GM21825 (cell line): ENCODE data around the gene PNMA1.
A peak's percentile ranks its signal among the peaks of the same experiment; 100 is the strongest.
"Not testable (repeated sequence)": the region's sequence is repeated elsewhere in the genome, so short reads cannot be mapped to it uniquely, and the experiment has no call there.

ENCODE experiments used
- ATAC-seq: cut with Tn5 transposase; IDR thresholded peaks from one replicate; pipeline ENCODE4 v1.9.1; 2021; ENCODE audit warnings: mild to moderate bottlenecking, moderate library complexity; ENCODE audit not compliant: unreplicated experiment

PNMA1 gene

GRCh38 chr14:73718418-73719251 lies 4.5 kb upstream of the PNMA1 start:
- no peak for ATAC-seq

GRCh38 chr14:73717711-73718417 lies 3.7 kb upstream of the PNMA1 start:
- ATAC-seq: no peak

DNA sequence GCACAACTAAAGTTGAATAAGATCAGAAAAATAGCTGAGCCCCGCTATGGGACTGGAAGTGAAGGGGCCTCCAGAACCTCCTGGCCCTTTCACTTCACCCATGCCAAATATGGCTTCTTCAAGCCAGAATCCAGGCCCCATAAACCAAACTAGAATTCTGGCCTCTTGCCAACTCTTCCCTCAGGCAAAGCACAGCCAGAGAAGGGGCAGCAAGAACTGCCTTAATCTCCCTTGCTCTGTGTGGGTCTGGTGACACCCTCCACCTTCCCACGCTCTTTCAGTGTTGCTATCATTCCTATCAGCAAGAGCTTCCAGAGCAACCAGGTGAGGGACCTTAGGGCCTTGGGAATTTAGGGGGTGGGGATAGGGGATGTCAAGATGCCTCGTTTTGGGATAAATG lies 3.1 kb upstream of the PNMA1 start:
- no peak for ATAC-seq

GRCh38 chr14:73715707-73716106 lies 1.5 kb upstream of the PNMA1 start:
- no peak for ATAC-seq

DNA sequence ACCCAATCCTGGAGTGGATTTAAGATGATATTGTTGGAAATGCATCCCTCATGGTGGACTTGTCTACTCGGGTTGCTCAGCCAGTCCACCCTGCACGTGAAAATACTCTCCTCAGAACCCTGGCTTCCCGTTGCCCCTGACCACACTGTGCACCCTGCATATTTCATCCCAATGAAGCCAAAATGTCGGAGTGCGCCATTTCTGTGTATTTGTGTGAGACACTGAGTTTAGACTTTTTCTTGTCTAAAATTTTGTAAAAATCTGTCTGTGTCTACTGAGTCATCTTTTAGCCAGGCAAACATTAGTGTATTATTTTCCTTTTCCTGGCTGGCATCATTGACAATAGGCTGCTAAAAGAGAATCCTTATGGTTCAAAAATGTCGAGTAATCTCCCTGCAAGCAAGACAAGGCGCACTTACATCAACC lies 485 bp upstream of the PNMA1 start:
- no peak for ATAC-seq

GRCh38 chr14:73713206-73713802 lies 880 bp downstream of the PNMA1 start:
- peak; percentile 12 for ATAC-seq

- peak; percentile 41 for ATAC-seq
These were observed 1.5 kb downstream of the PNMA1 start for GRCh38 chr14:73712540-73713180.

DNA sequence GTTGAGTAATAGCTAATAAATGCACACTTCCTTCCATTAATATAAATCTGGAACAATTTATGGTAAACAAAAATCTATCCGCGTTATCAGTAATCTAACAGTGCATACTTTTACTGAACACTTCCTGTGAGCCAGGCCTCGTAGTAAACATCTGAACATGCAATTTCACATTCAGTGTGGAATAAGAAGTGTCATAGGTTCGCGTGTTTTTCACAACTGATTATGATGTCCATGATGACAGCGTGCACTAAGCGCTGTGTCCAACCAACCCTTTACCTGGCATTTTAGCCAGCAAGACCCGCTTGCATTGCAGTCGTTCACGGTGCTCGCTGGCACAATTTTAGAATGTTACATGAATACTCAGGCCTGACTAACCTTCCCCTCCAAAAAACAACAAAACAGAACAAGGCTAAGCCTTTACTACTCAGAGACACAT lies 2.1 kb downstream of the PNMA1 start:
- ATAC-seq: no peak

DNA sequence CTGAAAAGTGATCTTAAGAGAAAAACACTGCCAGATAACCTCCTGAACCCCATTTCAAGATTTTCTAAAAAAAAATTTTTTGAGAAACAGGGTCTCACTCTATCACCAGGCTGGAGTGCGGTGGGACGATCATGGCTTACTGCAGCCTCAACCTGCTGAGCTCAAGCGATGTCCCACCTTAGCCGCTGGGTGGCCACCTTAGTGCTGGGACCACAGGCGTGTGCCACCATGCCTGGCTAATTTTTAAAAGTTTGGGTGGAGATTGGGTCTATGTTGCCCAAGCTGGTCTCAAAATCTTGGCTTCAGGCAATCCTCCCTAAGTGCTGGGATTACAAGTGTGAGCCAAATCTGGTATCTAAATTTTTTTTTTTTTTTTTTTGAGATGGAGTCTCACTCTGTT lies 3.4 kb downstream of the PNMA1 start:
- no peak for ATAC-seq

DNA sequence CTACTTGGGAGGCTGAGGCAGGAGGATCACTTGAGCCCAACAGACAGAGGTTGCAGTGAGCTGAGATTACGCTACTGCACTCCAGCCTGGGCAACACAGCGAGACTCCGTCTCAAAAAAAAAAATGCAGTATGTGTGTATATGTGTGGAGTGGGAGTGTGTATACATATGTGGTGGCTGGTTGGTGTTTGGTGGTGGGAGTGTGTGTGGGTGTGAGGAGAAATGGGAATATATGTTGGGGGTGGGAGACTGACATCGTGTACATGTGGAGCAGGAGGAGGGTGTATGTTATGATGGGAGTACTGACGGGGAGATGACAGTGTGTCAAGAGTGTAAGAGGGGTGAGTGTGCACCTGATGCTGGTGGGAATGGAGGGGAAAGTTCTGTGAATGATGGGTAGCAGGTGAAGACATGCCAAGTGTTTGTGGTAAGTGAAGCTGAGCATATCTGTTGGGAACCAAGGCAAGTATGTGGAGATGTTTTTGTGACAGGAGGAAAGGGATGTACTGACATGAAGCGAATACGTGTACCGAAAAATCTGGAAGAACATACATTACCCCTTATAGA lies 4.2 kb downstream of the PNMA1 start:
- no peak for ATAC-seq

- ATAC-seq: not testable (repeated sequence)
These were observed 6.1 kb downstream of the PNMA1 start for GRCh38 chr14:73708076-73708475.

GRCh38 chr14:73700325-73700724 lies 13.9 kb downstream of the PNMA1 start:
- no peak for ATAC-seq

DNA sequence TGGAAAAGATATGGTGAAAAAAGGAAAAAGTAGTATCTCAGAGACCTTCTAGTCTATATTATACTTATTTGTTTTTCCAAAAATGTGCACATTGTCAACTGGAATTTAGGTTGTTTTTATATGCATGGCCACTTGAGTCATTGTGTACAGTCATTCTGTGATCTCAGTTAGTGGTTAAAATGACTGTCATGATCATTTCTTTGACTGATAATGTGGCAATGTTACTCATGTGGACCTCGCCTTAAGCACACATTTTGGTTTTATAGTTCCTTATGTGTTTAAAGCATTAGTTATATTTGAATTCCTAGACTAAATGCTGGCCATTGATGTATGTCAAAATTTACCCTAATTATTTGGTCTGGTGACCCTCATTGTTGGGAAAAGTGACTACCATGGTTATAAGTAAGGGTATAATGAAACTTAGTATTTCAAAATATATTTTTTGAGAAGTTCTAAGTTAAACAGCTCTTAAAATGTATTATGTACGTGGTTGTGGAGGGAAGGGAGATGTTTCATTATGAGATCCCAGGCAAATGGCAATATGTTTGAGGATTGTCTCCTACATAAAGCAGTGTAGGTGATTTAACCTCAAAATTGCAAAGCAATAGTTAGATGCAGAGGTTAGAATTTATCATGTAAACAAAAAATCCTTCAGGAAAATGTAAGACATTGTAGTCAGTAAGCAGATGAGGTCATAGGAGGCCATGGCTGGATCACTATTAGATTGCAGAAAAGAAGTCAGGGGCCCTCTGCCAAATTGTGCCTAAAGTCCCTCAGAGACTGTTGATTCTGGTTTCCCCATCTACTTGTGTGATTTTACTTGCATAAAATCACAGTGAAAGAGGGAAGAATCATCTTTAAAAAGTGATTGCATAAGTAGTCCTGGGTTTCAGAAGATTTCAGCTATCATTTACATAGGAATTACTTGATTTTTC lies 17.5 kb downstream of the PNMA1 start:
- ATAC-seq: peak; percentile 71

GRCh38 chr14:73695997-73696396 lies 18.2 kb downstream of the PNMA1 start:
- peak; percentile 40 for ATAC-seq

DNA sequence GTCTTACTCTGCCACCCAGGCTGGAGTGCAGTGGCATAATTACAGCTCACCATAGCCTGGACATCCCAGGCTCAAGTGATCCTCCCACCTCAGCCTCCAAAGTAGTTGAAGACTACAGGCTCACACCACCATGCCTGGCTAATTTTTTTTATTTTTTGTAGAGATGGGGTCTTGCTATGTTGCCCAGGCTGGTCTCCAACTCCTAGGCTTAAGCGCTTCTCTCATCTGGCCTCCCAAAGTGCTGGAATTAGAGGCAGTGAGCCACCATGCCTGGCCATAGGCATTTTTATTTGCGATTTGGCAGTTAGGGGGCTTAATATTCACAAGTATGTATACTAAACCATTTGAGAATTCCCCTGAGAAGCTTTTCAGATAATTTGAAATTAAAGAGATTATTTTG lies 19.1 kb downstream of the PNMA1 start:
- no peak for ATAC-seq

DNA sequence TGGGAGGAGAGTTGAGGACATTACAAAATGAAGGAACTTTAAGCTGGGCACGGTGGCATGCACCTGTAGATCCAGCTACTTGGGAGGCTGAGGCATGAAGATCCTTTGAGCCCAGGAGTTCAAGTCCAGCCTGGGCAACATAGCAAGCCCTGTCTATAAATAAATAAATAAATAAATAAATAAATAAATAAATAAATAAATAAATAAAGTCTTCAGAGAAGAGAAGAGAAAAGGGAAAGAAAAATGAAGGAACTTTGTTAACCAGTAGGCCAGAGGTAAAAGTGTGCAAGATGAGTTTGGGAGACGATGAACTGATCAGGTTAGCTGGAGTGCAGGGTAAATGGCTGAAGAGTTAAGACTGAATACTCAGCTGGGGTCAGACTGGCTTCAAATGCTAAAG lies 20.1 kb downstream of the PNMA1 start:
- ATAC-seq: no peak

GRCh38 chr14:73686901-73687300 lies 27.3 kb downstream of the PNMA1 start:
- ATAC-seq: no peak

- no peak for ATAC-seq
These were observed 28.9 kb downstream of the PNMA1 start for GRCh38 chr14:73685328-73685727.

DNA sequence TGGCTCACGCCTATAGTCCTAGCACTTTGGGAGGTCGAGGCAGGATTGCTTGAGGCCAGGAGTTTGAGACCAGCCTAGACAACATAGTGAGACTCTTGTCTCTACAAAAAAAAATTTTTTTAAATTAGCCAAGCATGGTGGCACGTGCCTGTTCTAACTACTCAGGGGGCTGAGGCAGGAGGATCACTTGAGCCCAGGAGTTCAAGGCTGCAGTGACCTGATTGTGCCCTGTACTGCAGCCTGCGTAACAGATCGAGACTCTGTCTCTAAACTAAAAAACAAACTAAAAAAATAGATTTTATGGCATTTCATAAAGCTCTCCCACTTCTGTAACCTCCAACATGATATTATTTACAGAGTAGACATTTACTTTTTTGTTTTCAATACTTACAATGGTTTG lies 29.6 kb downstream of the PNMA1 start:
- no peak for ATAC-seq

DNA sequence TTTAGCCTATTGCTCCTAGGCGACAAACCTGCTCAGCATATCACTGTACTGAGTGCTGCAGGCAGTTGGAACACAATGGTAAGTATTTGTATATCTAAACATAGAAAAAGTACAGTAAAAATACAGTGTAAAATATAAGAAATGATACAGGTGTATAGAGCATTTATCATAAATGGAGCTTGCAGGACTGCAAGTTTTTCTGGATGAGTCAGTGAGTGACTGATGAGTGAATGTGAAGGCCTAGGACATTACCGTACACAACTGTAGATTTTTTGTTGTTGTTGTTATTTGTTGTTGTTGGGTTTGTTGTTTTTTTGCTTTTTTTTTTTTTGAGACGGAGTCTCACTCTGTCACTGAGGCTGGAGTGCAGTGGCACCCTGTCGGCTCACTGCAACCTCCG lies 33.4 kb downstream of the PNMA1 start:
- no peak for ATAC-seq
